HepG2 (cell line): ENCODE data around the gene PSMB10. TPM values are rescaled to one million over a fixed set of nuclear protein-coding genes. Genes with fewer than 3 reads are reported as not detected.
A peak's percentile ranks its signal among the peaks of the same experiment; 100 is the strongest.

Experiments used
- FOXC1 ChIP-seq: sonication (generic); formaldehyde crosslinking; IDR thresholded peaks from 2 replicates; pipeline ENCODE4 v1.8.0; 2022; ENCODE audit warnings: mild to moderate bottlenecking, missing genetic modification reagents, borderline replicate concordance
- GFI1 ChIP-seq: sonication (generic); formaldehyde crosslinking; IDR thresholded peaks from 2 replicates; pipeline ENCODE4 v1.5.0; 2020; ENCODE audit warnings: missing genetic modification reagents, mild to moderate bottlenecking, borderline replicate concordance
- HINFP ChIP-seq: sonication (generic); formaldehyde crosslinking; IDR thresholded peaks from 2 replicates; pipeline ENCODE4 v1.4.0; 2020; ENCODE audit warnings: low read depth, mild to moderate bottlenecking, missing genetic modification reagents
- HNF1A ChIP-seq, 2 experiments: sonication (generic) in 1 of 2; formaldehyde crosslinking in 1 of 2; IDR thresholded peaks; 2 replicates each; pipeline versions ENCODE4 v1.4.0 to v1.6.1; 2016 to 2020; ENCODE audit warnings: borderline replicate concordance in 1 of 2, low read depth in 1 of 2, mild to moderate bottlenecking in 1 of 2, missing genetic modification reagents in 1 of 2
- KDM5A ChIP-seq: fragments of 200-600 bp; sonication (generic); IDR thresholded peaks from 2 replicates; pipeline ENCODE4 v1.7.0; 2018; ENCODE audit warnings: antibody characterized with exemption, mild to moderate bottlenecking, low read length, borderline replicate concordance
- KLF12 ChIP-seq: sonication (generic); formaldehyde crosslinking; IDR thresholded peaks from 2 replicates; pipeline ENCODE4 v1.4.0; 2020; ENCODE audit warnings: missing genetic modification reagents, borderline replicate concordance
- MYC ChIP-seq: sonication (generic); formaldehyde crosslinking; IDR thresholded peaks from 2 replicates; pipeline ENCODE4 v1.9.0; 2021; ENCODE audit warnings: missing genetic modification reagents, borderline replicate concordance
- ZBTB26 ChIP-seq: IDR thresholded peaks from 2 replicates; pipeline ENCODE4 v1.6.1; 2016; ENCODE audit warnings: missing compliant biosample characterization, missing genetic modification reagents, borderline replicate concordance
- ZNF230 ChIP-seq: sonication (generic); formaldehyde crosslinking; IDR thresholded peaks from 2 replicates; pipeline ENCODE4 v1.4.0; 2020; ENCODE audit warnings: mild to moderate bottlenecking, missing genetic modification reagents
- ZNF562 ChIP-seq: sonication (generic); formaldehyde crosslinking; IDR thresholded peaks from 2 replicates; pipeline ENCODE4 v1.8.0; 2022; ENCODE audit warnings: missing genetic modification reagents, borderline replicate concordance
- ZNF687 ChIP-seq: sonication (generic); formaldehyde crosslinking; IDR thresholded peaks from 2 replicates; pipeline ENCODE4 v1.5.1; 2020; ENCODE audit warnings: mild to moderate bottlenecking, missing genetic modification reagents, moderate library complexity
- ZNF768 ChIP-seq: sonication (generic); formaldehyde crosslinking; IDR thresholded peaks from 2 replicates; pipeline ENCODE4 v1.4.0; 2020; ENCODE audit warnings: missing genetic modification reagents
- ZNF770 ChIP-seq: sonication (generic); formaldehyde crosslinking; IDR thresholded peaks from 2 replicates; pipeline ENCODE4 v1.5.0; 2020; ENCODE audit warnings: mild to moderate bottlenecking, missing genetic modification reagents
- polyA plus RNA-seq, 8 experiments: library from polyadenylated mRNA; depleted of rRNA in 3 of 8; stranded (reverse) in 7 of 8; unstranded in 1 of 8; fragments of >200 nt; fragmentation: Illumina TruSeq in 4 of 8; extraction: Trizol in 4 of 8; gene quantifications; 2 replicates each; pipeline versions ENCODE4 v1.2.1 to v1.2.3, GENCODE V29; 2011 to 2016; ENCODE audit warnings: low read depth in 4 of 8, missing spikeins in 1 of 8, mixed read lengths in 1 of 8; ENCODE audit not compliant: insufficient read depth in 1 of 8
- total RNA-seq, 5 experiments: library from RNA; depleted of rRNA; stranded (reverse); fragments of >200 nt; fragmentation: Illumina TruSeq; extraction: Trizol; gene quantifications; 2 replicates each; pipeline ENCODE4 v1.2.3, GENCODE V29; 2016; ENCODE audit warnings: low read depth in 1 of 5

Gene PSMB10
- total and polyA plus RNA-seq, 2 of the 13 experiments (the other 11 are each of a cell fraction or from before 2014, with no cell fraction given): 12.7 to 65.9 TPM

GRCh38 chr16:67915831-67916723 lies 20.6 kb downstream of the PSMB10 start (continued):
- TF ChIP-seq HNF1A (IDR thresholded peaks at IDR 0.05; ENCODE audit: low read depth): no peak
- TF ChIP-seq HNF1A (CRISPR knock-in tag; IDR thresholded peaks at IDR 0.05; ENCODE audit: borderline replicate concordance): no peak
- TF ChIP-seq ZBTB26 (CRISPR knock-in tag): peak; percentile 14; the same call in 1 of the 2 replicates
- no peak for TF ChIP-seq FOXC1 (CRISPR knock-in tag)
- TF ChIP-seq ZNF687 (CRISPR knock-in tag): peak; percentile 49
- no peak for TF ChIP-seq KDM5A
- TF ChIP-seq ZNF770: 0 out of 2 replicates have a peak, but pooled peaks have one; percentile 34
- TF ChIP-seq ZNF230 (CRISPR knock-in tag): no peak
- TF ChIP-seq ZNF562 (CRISPR knock-in tag): no peak
- TF ChIP-seq HINFP (CRISPR knock-in tag): no peak
- peak; percentile 88 for TF ChIP-seq GFI1
- 0 out of 2 replicates have a peak, but pooled peaks have one; percentile 22 for TF ChIP-seq MYC (CRISPR knock-in tag)
- no peak for TF ChIP-seq KLF12 (CRISPR knock-in tag)
- no peak for TF ChIP-seq ZNF768 (CRISPR knock-in tag)
